Measurements from ENCODE around the gene PIK3R6.

GRCh38 chr17:8800656-8801055 is 66.8 kb downstream of the PIK3R6 start:
- TF ChIP-seq CTCF (conservative IDR thresholded peaks at IDR 0.05; ENCODE audit: low read length) (no peak), EZH2phosphoT487 (IDR thresholded peaks at IDR 0.05; ENCODE audit: borderline replicate concordance) (no peak)
